Measurements from ENCODE around the gene RFPL1. TPM values are rescaled to one million over a fixed set of nuclear protein-coding genes. Genes with fewer than 3 reads are reported as not detected.

Gene RFPL1
- total RNA-seq, 1 donor from 2014 or later = not detected

GRCh38 chr22:29457730-29458129 lies 19.3 kb downstream of the RFPL1 start:
- no peak overlapping the region for H3K27ac Mint-ChIP-seq (ENCODE audit: unreplicated experiment)
- no peaks in the 10 kb centered on the region for H3K9me3 Mint-ChIP-seq (ENCODE audit: unreplicated experiment)
- no peak for TF ChIP-seq CTCF (IDR thresholded peaks at IDR 0.05; ENCODE audit: unreplicated experiment)
- H3K4me1 Mint-ChIP-seq (ENCODE audit: unreplicated experiment) = no peaks in the 10 kb centered on the region
- peak; percentile 49 for DNase-seq (ENCODE audit: low spot score)
- no peaks in the 10 kb centered on the region for H3K36me3 Mint-ChIP-seq (ENCODE audit: low read depth, unreplicated experiment)
- no peak overlapping the region for H3K4me3 Mint-ChIP-seq (ENCODE audit: unreplicated experiment)
- H3K27me3 Mint-ChIP-seq (ENCODE audit: unreplicated experiment) = peaks cover 1% of the 10 kb centered on the region

GRCh38 chr22:29458551-29458950 lies 20.2 kb downstream of the RFPL1 start:
- H3K9me3 Mint-ChIP-seq (ENCODE audit: unreplicated experiment) = no peaks in the 10 kb centered on the region
- H3K27ac Mint-ChIP-seq (ENCODE audit: unreplicated experiment) = no peak overlapping the region
- DNase-seq (ENCODE audit: low spot score) = no peak
- no peaks in the 10 kb centered on the region for H3K27me3 Mint-ChIP-seq (ENCODE audit: unreplicated experiment)
- no peak for TF ChIP-seq CTCF (IDR thresholded peaks at IDR 0.05; ENCODE audit: unreplicated experiment)
- no peaks in the 10 kb centered on the region for H3K4me1 Mint-ChIP-seq (ENCODE audit: unreplicated experiment)
- H3K36me3 Mint-ChIP-seq (ENCODE audit: low read depth, unreplicated experiment) = no peaks in the 10 kb centered on the region
- H3K4me3 Mint-ChIP-seq (ENCODE audit: unreplicated experiment) = no peak overlapping the region

- TF ChIP-seq CTCF (IDR thresholded peaks at IDR 0.05; ENCODE audit: unreplicated experiment) = no peak
- DNase-seq (ENCODE audit: low spot score) = no peak
- Mint-ChIP-seq H3K4me1 (ENCODE audit: unreplicated experiment) (no peaks in the 10 kb centered on the region), H3K9me3 (ENCODE audit: unreplicated experiment) (no peaks in the 10 kb centered on the region), H3K4me3 (ENCODE audit: unreplicated experiment) (no peak overlapping the region), H3K27ac (ENCODE audit: unreplicated experiment) (no peak overlapping the region), H3K27me3 (ENCODE audit: unreplicated experiment) (no peaks in the 10 kb centered on the region), H3K36me3 (ENCODE audit: low read depth, unreplicated experiment) (no peaks in the 10 kb centered on the region)
Observed at GRCh38 chr22:29459773-29460172, 21.4 kb downstream of the RFPL1 start.

- Mint-ChIP-seq H3K9me3 (ENCODE audit: unreplicated experiment) (no peaks in the 10 kb centered on the region), H3K27ac (ENCODE audit: unreplicated experiment) (no peak overlapping the region), H3K4me3 (ENCODE audit: unreplicated experiment) (no peak overlapping the region), H3K4me1 (ENCODE audit: unreplicated experiment) (no peaks in the 10 kb centered on the region), H3K27me3 (ENCODE audit: unreplicated experiment) (no peaks in the 10 kb centered on the region), H3K36me3 (ENCODE audit: low read depth, unreplicated experiment) (no peaks in the 10 kb centered on the region)
- TF ChIP-seq CTCF (IDR thresholded peaks at IDR 0.05; ENCODE audit: unreplicated experiment) = no peak
- no peak for DNase-seq (ENCODE audit: low spot score)
Observed at GRCh38 chr22:29461263-29461662, 22.9 kb downstream of the RFPL1 start.

- Mint-ChIP-seq H3K27ac (ENCODE audit: unreplicated experiment) (no peak overlapping the region), H3K27me3 (ENCODE audit: unreplicated experiment) (peaks cover 2% of the 10 kb centered on the region), H3K4me3 (ENCODE audit: unreplicated experiment) (no peak overlapping the region), H3K4me1 (ENCODE audit: unreplicated experiment) (peaks cover 2% of the 10 kb centered on the region), H3K9me3 (ENCODE audit: unreplicated experiment) (no peaks in the 10 kb centered on the region), H3K36me3 (ENCODE audit: low read depth, unreplicated experiment) (no peaks in the 10 kb centered on the region)
- no peak for DNase-seq (ENCODE audit: low spot score)
- no peak for TF ChIP-seq CTCF (IDR thresholded peaks at IDR 0.05; ENCODE audit: unreplicated experiment)
Observed at GRCh38 chr22:29463629-29464028, 25.2 kb downstream of the RFPL1 start.
